GM23248 (cell line): ENCODE data around the gene PCSK5. TPM values are rescaled to one million over a fixed set of nuclear protein-coding genes. Genes with fewer than 3 reads are reported as not detected.

Experiments used
- DNase-seq: peaks from one replicate; pipeline ENCODE4 v3.0.0-alpha.2; 2015
- H2AFZ ChIP-seq: fragments of 200-600 bp; sonication (generic); 2 replicates; pipeline ENCODE4 v1.6.1; 2016; ENCODE audit warnings: antibody characterized with exemption
- H3F3A ChIP-seq: fragments of 200-600 bp; sonication (generic); 2 replicates; pipeline ENCODE4 v1.6.1; 2016; ENCODE audit warnings: mild to moderate bottlenecking, antibody characterized with exemption, mixed run types; ENCODE audit not compliant: insufficient read depth
- H3K27ac ChIP-seq: fragments of 200-600 bp; sonication (generic); 2 replicates; pipeline ENCODE4 v1.5.1; 2016; ENCODE audit warnings: mild to moderate bottlenecking
- H3K27me3 ChIP-seq: fragments of 200-600 bp; sonication (generic); replicated peaks from 2 replicates; pipeline ENCODE4 v1.6.1; 2016; ENCODE audit warnings: mild to moderate bottlenecking; ENCODE audit not compliant: insufficient read depth
- H3K36me3 ChIP-seq: fragments of 200-600 bp; sonication (generic); 2 replicates; pipeline ENCODE4 v1.6.1; 2016; ENCODE audit warnings: low read depth, mild to moderate bottlenecking
- H3K4me1 ChIP-seq: fragments of 200-600 bp; sonication (generic); 2 replicates; pipeline ENCODE4 v1.6.1; 2016; ENCODE audit warnings: mild to moderate bottlenecking; ENCODE audit not compliant: insufficient read depth
- H3K4me2 ChIP-seq: fragments of 200-600 bp; sonication (generic); one replicate; pipeline ENCODE4 v1.6.1; 2016; ENCODE audit warnings: mild to moderate bottlenecking; ENCODE audit not compliant: unreplicated experiment
- H3K4me3 ChIP-seq: fragments of 200-600 bp; sonication (generic); 2 replicates; pipeline ENCODE4 v1.5.1; 2016; ENCODE audit warnings: mild to moderate bottlenecking
- H3K79me2 ChIP-seq: fragments of 200-600 bp; sonication (generic); 2 replicates; pipeline ENCODE4 v1.6.1; 2016; ENCODE audit warnings: mild to moderate bottlenecking; ENCODE audit not compliant: insufficient read depth
- H3K9ac ChIP-seq: fragments of 200-600 bp; sonication (generic); 2 replicates; pipeline ENCODE4 v1.6.1; 2016; ENCODE audit warnings: mild to moderate bottlenecking
- H3K9me2 ChIP-seq: fragments of 200-600 bp; sonication (generic); 2 replicates; pipeline ENCODE4 v1.6.1; 2016; ENCODE audit warnings: mixed run types, mild to moderate bottlenecking, moderate library complexity; ENCODE audit not compliant: insufficient read depth
- H3K9me3 ChIP-seq: fragments of 200-600 bp; sonication (generic); one replicate; pipeline ENCODE4 v1.6.1; 2017; ENCODE audit warnings: low read depth
- H4K20me1 ChIP-seq: fragments of 200-600 bp; sonication (generic); 2 replicates; pipeline ENCODE4 v1.6.0; 2016; ENCODE audit not compliant: insufficient read depth
- EZH2 ChIP-seq: fragments of 200-600 bp; sonication (generic); IDR thresholded peaks from 2 replicates; pipeline ENCODE4 v1.6.1; 2018; ENCODE audit warnings: antibody characterized with exemption, mild to moderate bottlenecking; ENCODE audit not compliant: insufficient read depth, poor library complexity, severe bottlenecking
- EZH2phosphoT487 ChIP-seq: fragments of 200-600 bp; sonication (generic); IDR thresholded peaks from 2 replicates; pipeline ENCODE4 v1.6.1; 2018; ENCODE audit warnings: antibody characterized with exemption, moderate library complexity, mild to moderate bottlenecking, low read depth; ENCODE audit not compliant: insufficient read depth
- WGBS, 2 experiments: methylation state at CpG; one replicate each; pipeline ENCODE4 v1.1.6; 2015 to 2017; ENCODE audit warnings: low lambda C conversion rate in 2 of 2, low coverage in 1 of 2; ENCODE audit errors: missing lambda C conversion rate in 2 of 2; 5-methylcytosine and 5-hydroxymethylcytosine counted together
- in situ Hi-C: fragments of 300-500 bp; cut with MboI; formaldehyde crosslinking; loops from 2 replicates; pipeline ENCODE4 v1.15.0; 2020
- polyA plus RNA-seq: library from polyadenylated mRNA; unstranded; fragments of >200 nt; fragmentation: Nextera tagmentation; extraction: Ambion mirVana; gene quantifications from 2 replicates; pipeline ENCODE4 v1.2.1, GENCODE V29; 2016
- total RNA-seq: library from RNA; depleted of rRNA; stranded (reverse); fragments of >200 nt; shearing (Covaris generic); gene quantifications from 2 replicates; pipeline ENCODE4 v1.2.3, GENCODE V29; 2014

Gene PCSK5
- total and polyA plus RNA-seq, 2 experiments from 2014 or later = 2.3 to 3.9 TPM

DNA sequence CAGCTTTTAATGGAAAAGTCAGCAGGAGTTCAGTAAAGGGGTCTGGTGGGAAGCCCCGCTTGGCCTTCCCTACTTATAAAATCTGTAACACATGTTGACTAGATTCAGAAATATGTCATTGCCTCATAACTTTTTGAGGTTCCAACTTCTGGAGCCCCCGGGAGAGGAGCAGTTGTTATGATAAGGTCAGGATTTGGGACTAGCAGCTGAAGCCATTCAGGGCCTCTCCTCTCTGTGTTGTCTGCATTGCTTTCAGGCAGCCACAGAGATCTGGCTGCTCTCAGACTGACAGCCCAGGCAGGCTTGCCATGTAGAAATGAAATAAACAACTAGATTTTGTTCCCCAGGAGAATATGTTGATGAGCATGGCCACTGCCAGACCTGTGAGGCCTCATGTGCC, 336.7 kb downstream of the PCSK5 start:
- WGBS, 2 experiments = 75 to 79% methylated on average over 2 of the region's 2 CpGs
- H3K9me3 ChIP-seq = no peaks in the 10 kb centered on the region
- no peaks in the 10 kb centered on the region for H3K36me3 ChIP-seq
- H2AFZ ChIP-seq = no peak overlapping the region
- no peak overlapping the region for H3K4me2 ChIP-seq
- H3K4me1 ChIP-seq = 0 out of 2 replicates have a peak, but pooled peaks cover 5% of the 10 kb centered on the region
- no peak for DNase-seq
- H3K27ac ChIP-seq = no peak overlapping the region
- TF ChIP-seq EZH2 = no peak
- no peak for TF ChIP-seq EZH2phosphoT487
- H3F3A ChIP-seq = no peaks in the 10 kb centered on the region
- in situ Hi-C loops = no loop called here
- no peaks in the 10 kb centered on the region for H3K27me3 ChIP-seq
- H3K79me2 ChIP-seq = no peaks in the 10 kb centered on the region
- no peak overlapping the region for H3K4me3 ChIP-seq
- H4K20me1 ChIP-seq = no peaks in the 10 kb centered on the region
- H3K9ac ChIP-seq = no peak overlapping the region
- no peaks in the 10 kb centered on the region for H3K9me2 ChIP-seq

DNA sequence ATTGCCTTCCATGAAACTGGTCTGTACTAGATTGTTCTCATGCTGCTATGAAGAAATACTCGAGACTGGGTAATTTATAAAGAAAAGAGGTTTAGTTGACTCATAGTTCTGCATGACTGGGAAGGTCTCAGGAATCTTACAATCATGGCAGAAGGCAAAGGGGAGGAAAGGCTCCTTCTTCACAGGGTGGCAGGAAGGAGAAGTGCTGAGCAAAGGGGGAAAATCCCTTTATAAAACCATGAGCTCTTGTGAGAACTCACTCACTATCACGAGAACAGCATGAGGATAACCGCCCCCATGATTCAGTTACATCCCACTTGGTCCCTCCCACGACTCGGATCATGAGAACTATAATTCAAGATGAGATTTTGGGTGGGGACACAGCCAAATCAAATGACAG, 340.5 kb downstream of the PCSK5 start:
- 60 to 67% methylated on average over 5 of the region's 5 CpGs for WGBS, 2 experiments
- Histone ChIP-seq H3K4me3 (no peak overlapping the region), H3K9me3 (no peaks in the 10 kb centered on the region), H3K36me3 (no peaks in the 10 kb centered on the region), H3K4me1 (no peaks in the 10 kb centered on the region), H3F3A (no peaks in the 10 kb centered on the region), H3K27ac (no peak overlapping the region), H3K27me3 (peaks cover 3% of the 10 kb centered on the region; the same call in 1 of the 2 replicates), H3K79me2 (no peaks in the 10 kb centered on the region), H3K4me2 (no peak overlapping the region), H4K20me1 (no peaks in the 10 kb centered on the region), H2AFZ (no peak overlapping the region), H3K9ac (no peak overlapping the region), H3K9me2 (no peaks in the 10 kb centered on the region)
- peak; percentile 7 for DNase-seq
- in situ Hi-C loops = no loop called here
- TF ChIP-seq EZH2 = no peak
- TF ChIP-seq EZH2phosphoT487 = no peak

DNA sequence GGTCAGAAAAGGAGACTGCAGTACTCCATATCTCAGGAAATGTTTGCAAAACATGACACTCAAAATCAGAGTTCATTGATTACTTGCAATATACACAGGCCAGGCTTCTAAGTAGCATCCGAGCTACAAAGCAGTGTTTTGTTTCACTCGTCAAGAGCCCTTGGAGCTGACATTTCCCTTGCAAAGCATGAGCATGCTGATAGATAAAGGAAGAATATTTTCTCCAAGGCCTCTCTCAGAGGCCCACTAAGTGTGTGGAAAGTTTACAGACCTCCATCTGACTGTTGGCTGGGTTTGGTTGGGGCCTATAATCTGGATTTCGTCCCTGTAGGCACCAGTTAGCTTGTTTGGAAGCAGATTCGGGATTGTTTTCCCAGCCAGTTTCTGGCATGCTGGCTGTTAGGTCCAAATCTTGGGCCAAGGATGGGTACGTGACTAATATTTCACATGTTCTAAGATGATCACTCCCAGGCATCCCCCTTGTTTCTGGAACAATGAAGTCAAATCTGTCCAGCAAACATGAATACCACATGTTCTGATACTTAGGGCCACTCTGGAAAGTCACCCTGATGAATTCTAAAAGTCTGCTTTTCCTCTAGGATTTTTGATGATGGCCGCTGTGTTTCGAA, 342.5 kb downstream of the PCSK5 start:
- Histone ChIP-seq H4K20me1 (no peaks in the 10 kb centered on the region), H3K36me3 (no peaks in the 10 kb centered on the region), H3F3A (no peaks in the 10 kb centered on the region), H3K9me3 (no peaks in the 10 kb centered on the region), H3K27ac (no peak overlapping the region), H3K4me1 (no peaks in the 10 kb centered on the region), H3K4me3 (no peak overlapping the region), H3K79me2 (no peaks in the 10 kb centered on the region), H3K4me2 (no peak overlapping the region), H3K9me2 (no peaks in the 10 kb centered on the region), H2AFZ (no peak overlapping the region), H3K27me3 (peaks cover 3% of the 10 kb centered on the region; the same call in 1 of the 2 replicates), H3K9ac (no peak overlapping the region)
- 23% methylated on average over 7 of the region's 7 CpGs for WGBS, 2 experiments
- in situ Hi-C loops = no loop called here
- no peak for DNase-seq
- TF ChIP-seq EZH2 = no peak

DNA sequence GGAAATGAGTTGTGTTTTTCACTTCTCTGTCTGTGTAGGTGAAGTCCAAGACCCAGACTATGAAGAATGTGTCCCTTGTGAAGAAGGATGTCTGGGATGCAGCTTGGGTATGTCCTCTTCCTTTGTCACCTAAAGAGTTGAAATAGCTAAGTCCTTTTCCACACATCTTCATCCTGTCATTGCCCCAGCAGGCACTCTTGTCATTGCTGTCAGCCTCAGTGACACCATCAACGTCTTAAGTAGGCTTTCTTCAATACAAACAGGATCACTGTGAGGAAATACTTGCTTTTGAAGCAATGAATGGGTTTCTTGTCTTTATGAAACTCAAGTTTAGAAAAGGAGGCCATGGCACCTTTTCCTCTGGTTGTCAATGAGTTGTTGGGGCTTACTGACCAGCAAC, 350.1 kb downstream of the PCSK5 start:
- Histone ChIP-seq H3K4me2 (no peak overlapping the region), H3K9me3 (no peaks in the 10 kb centered on the region), H3K27me3 (no peaks in the 10 kb centered on the region), H3K9ac (no peak overlapping the region), H3K79me2 (no peaks in the 10 kb centered on the region), H2AFZ (no peak overlapping the region), H3K36me3 (no peaks in the 10 kb centered on the region), H3K27ac (no peak overlapping the region), H3K4me3 (no peak overlapping the region), H3K4me1 (no peaks in the 10 kb centered on the region), H3F3A (no peaks in the 10 kb centered on the region), H4K20me1 (no peaks in the 10 kb centered on the region), H3K9me2 (no peaks in the 10 kb centered on the region)
- in situ Hi-C loops = no loop called here
- no peak for TF ChIP-seq EZH2phosphoT487
- TF ChIP-seq EZH2 = no peak
- no peak for DNase-seq
- WGBS, 2 experiments = 43 to 56% methylated on average over 1 of the region's 1 CpG

DNA sequence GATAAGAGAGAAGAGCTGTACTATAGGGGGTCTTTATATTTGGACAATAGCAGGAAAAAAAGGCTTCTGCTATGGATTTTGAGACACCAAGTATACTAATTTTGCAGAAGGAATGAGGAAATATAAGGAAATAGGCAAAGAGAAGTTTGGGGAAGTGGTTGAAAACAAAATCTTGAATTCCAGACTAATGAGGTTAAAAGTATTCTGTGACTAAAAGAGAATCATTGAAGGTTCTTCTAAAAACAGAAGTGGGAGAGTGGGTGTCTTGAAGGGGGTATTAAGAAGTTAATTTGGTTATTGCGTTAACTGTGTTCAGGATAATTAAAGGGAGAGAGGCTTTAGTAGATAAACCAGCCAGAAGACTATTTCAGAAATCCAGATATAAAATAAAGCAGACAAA, 355.0 kb downstream of the PCSK5 start:
- Histone ChIP-seq H3K9me2 (no peaks in the 10 kb centered on the region), H3F3A (no peaks in the 10 kb centered on the region), H3K36me3 (no peaks in the 10 kb centered on the region), H4K20me1 (no peaks in the 10 kb centered on the region), H3K27me3 (no peaks in the 10 kb centered on the region), H3K4me1 (no peaks in the 10 kb centered on the region), H3K9ac (no peak overlapping the region), H2AFZ (no peak overlapping the region), H3K9me3 (no peaks in the 10 kb centered on the region), H3K4me3 (no peak overlapping the region), H3K27ac (no peak overlapping the region), H3K4me2 (no peak overlapping the region), H3K79me2 (no peaks in the 10 kb centered on the region)
- 58 to 73% methylated on average over 1 of the region's 1 CpG for WGBS, 2 experiments
- in situ Hi-C loops = no loop called here
- no peak for TF ChIP-seq EZH2
- no peak for TF ChIP-seq EZH2phosphoT487
- no peak for DNase-seq
